ENCODE measurements around the gene PROX2.

DNA sequence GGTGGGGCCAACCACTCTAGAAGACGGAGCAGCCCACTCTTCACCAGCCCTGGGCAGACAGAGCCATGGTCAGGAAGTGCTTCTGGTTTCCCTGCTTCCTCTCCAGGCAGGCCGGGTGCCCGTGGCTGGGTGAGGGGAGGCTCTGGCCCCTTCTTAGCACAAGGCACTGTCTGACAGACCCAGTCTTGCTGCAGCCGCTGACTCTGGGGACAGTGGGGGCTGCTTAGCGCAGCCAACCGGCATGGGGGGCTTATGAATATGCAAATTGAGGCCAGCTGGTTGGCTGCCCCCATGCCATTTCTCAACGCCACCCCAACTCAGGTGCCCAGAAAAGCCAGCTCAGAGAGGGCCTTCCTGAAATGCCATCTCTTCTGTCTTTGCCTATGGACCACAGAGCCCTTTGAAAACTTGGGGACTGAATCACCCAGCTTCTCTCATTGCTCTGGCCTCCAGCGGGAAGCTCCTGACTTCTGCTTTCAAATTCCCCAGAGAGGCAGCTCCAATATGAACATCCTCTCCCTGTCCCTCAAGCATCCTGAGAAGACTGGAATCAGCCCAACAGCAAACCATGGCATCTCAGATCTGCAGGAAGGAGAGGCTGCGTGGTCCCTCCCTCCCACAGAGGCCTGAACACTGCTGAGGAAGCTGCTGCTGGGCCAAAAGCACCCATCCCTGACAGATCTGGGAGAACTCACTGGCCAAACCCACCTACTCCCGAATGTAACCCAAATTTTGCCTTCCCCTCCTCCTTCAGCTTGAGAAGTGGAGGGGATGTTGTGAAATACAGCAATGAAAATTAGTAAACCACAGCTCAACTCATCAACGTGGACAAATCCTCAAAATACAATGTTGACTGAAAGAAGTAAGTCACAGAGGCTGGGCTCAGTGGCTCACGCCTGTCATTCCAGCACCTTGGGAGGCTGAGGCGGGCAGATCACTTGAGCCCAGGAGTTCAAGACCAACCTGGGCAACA is at the start of gene PROX2:
- TF ChIP-seq POLR2AphosphoS5 (IDR thresholded peaks at IDR 0.05; ENCODE audit: low read depth, low read length) (no peak), POLR2A (IDR thresholded peaks at IDR 0.05; ENCODE audit: low read depth, low read length) (no peak), TAF1 (IDR thresholded peaks at IDR 0.05; ENCODE audit: borderline replicate concordance, low read depth, low read length) (no peak)
